Dedifferentiated amniotic fluid mesenchymal stem cell (primary cell): ENCODE measurements around the gene SOX2.

Experiments
- DNase-seq: peaks from one replicate; pipeline ENCODE4 v3.0.0-alpha.2; 2016; ENCODE audit errors: extremely low spot score

Gene SOX2

DNA sequence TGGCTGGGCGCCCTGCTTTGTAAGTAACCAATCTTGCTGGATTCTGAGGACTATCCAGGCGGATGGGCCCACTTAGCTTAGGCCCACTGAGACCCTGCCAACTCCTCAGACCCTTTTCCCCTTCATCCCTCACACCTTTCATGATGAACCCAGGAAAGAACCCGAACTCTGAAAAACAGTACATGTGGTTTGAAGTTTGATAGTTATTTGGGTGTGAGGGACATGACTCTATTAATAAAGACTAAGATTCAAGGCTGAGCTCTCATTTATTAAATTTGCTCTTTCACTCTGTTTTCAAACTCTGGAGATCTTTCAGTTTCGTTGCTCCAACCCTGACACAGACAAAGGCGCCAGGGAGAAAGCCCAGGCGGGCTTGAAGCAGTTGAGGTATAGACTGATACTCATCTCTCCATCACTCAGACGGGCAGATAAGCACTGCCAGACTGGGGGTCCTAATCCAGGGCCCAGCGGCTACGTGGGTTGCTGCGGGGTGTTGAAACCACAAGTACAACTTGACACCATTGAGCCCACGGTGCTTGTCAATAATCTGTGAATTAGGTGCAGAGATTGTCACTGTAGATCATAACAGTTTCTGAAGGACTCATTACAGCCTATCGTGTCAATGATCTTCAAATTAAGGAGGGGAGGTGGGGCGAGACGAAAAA is 7.2 kb upstream of the SOX2 start:
- DNase-seq: no peak

DNA sequence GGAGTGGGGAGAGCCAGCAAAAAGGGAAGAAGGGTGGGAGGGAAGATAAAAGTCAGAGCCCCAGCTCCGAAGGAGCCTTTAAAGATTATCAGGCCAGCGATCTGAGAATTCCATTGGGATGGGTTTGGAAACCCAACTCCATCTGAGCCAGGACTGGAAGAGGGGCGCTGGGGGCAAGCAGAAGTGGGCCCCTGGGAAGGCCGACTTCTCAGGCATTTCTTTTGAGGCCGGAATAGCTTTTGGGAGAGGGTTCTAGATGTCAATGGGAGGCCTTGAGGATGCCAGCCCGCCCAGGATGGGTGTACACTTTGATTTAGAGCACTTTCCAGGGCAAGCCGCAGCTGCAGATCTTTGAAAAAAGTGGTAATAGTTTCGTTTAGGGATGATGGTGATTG is 6.6 kb upstream of the SOX2 start:
- DNase-seq: no peak

DNA sequence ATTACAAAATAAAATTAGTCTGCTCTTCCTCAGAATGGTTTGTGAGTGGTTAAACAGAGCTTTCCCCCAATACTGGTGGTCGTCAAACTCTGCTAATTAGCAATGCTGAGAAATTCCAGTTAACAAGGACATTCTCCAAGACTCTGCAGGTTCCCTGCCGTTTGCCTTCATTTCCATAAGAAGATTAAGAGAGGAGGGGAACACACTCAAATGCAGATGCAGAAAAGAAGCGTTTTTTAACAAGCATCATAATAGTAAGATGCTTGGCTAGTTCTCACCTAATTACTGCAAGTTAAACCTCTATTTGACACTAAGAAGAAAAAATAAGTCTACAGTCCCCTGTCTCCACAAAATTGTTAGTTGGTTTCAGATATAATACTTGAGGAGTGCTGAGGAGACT is 3.7 kb upstream of the SOX2 start:
- DNase-seq: no peak

DNA sequence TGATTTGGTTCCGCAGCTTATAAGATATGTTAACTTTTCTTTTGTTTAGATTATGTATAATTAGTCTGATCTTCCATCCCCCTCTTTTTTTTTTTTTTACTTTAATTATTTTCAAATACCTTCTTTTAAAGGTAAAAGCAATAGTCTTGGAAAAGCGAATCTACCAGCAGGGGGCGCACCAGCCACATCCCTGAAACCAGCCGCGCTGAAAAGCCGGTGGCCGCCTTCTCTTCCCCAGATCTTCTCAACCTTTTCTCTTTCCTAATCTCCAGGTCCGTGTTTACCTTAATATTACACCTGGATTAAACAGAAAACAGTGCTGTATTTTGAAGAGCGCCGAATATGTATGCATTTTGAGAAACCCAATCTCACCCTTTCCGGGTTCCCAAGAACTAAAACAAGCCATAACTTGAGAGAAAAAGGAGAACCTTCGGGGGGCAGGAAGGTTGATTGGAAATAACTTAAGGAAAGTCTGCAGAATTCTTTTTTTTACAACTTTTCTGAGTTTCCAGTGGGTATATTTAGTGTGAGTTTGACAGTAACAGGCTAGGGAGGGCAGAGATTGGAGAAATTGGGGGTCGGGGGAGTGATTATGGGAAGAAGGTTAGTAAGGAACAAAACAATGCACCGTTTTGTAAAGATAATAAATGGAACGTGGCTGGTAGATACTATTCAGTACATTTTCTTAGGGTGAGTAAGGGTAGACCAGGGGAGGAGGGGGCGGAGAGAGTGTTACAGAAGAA is 2.0 kb upstream of the SOX2 start:
- DNase-seq: peak; percentile 61

DNA sequence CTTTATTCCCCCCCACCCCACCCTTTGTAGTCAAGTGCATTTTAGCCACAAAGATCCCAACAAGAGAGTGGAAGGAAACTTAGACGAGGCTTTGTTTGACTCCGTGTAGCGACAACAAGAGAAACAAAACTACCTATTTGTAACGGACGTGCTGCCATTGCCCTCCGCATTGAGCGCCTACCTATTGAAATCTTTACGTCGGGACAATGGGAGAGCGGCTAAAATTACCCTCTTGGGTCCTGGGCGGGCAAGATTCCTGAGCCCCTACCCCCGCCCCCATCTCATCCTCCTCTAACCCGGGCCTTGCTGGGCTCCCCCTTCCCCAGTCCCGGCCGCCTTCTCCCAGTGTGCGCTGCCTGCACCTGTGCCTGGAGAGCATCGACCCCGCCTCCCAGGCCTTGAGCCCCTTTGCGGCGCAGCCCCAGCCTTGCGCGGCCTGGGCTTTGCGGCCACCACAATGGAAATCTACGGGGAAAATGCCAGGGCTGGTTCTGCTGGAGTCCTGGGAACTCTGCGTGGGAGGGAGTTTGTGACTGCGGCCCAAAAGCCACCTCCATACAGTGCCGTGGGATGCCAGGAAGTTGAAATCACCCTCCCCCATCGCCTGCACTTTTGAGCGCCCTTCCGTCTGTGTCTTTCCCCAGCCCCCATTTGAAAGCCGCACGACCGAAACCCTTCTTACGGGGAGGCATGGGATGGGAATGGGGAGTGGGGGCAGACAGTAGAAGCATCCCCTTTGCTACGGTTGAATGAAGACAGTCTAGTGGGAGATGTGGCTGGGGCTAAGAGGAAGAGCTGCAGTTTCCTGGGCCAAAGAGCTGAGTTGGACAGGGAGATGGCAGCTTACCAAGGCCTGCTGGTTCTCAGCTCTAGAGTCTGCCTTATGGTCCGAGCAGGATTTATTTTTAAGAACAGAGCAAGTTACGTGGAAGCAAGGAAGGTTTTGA is 1.1 kb upstream of the SOX2 start:
- no peak for DNase-seq

DNA sequence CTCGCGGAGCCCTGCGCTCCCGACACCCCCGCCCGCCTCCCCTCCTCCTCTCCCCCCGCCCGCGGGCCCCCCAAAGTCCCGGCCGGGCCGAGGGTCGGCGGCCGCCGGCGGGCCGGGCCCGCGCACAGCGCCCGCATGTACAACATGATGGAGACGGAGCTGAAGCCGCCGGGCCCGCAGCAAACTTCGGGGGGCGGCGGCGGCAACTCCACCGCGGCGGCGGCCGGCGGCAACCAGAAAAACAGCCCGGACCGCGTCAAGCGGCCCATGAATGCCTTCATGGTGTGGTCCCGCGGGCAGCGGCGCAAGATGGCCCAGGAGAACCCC is 464 bp downstream of the SOX2 start:
- no peak for DNase-seq

DNA sequence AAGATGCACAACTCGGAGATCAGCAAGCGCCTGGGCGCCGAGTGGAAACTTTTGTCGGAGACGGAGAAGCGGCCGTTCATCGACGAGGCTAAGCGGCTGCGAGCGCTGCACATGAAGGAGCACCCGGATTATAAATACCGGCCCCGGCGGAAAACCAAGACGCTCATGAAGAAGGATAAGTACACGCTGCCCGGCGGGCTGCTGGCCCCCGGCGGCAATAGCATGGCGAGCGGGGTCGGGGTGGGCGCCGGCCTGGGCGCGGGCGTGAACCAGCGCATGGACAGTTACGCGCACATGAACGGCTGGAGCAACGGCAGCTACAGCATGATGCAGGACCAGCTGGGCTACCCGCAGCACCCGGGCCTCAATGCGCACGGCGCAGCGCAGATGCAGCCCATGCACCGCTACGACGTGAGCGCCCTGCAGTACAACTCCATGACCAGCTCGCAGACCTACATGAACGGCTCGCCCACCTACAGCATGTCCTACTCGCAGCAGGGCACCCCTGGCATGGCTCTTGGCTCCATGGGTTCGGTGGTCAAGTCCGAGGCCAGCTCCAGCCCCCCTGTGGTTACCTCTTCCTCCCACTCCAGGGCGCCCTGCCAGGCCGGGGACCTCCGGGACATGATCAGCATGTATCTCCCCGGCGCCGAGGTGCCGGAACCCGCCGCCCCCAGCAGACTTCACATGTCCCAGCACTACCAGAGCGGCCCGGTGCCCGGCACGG is 991 bp downstream of the SOX2 start:
- DNase-seq: no peak

DNA sequence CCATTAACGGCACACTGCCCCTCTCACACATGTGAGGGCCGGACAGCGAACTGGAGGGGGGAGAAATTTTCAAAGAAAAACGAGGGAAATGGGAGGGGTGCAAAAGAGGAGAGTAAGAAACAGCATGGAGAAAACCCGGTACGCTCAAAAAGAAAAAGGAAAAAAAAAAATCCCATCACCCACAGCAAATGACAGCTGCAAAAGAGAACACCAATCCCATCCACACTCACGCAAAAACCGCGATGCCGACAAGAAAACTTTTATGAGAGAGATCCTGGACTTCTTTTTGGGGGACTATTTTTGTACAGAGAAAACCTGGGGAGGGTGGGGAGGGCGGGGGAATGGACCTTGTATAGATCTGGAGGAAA is 1.5 kb downstream of the SOX2 start:
- no peak for DNase-seq

DNA sequence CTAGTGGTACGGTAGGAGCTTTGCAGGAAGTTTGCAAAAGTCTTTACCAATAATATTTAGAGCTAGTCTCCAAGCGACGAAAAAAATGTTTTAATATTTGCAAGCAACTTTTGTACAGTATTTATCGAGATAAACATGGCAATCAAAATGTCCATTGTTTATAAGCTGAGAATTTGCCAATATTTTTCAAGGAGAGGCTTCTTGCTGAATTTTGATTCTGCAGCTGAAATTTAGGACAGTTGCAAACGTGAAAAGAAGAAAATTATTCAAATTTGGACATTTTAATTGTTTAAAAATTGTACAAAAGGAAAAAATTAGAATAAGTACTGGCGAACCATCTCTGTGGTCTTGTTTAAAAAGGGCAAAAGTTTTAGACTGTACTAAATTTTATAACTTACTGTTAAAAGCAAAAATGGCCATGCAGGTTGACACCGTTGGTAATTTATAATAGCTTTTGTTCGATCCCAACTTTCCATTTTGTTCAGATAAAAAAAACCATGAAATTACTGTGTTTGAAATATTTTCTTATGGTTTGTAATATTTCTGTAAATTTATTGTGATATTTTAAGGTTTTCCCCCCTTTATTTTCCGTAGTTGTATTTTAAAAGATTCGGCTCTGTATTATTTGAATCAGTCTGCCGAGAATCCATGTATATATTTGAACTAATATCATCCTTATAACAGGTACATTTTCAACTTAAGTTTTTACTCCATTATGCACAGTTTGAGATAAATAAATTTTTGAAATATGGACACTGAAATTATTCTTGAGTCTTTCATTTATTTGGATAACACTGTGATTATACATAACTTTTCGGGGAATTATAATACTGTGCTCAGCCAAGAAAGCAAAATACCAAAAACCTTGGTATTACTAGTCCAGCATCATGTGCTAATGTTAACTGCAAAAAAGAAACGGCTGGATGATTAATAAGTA is 2.2 kb downstream of the SOX2 start:
- no peak for DNase-seq

DNA sequence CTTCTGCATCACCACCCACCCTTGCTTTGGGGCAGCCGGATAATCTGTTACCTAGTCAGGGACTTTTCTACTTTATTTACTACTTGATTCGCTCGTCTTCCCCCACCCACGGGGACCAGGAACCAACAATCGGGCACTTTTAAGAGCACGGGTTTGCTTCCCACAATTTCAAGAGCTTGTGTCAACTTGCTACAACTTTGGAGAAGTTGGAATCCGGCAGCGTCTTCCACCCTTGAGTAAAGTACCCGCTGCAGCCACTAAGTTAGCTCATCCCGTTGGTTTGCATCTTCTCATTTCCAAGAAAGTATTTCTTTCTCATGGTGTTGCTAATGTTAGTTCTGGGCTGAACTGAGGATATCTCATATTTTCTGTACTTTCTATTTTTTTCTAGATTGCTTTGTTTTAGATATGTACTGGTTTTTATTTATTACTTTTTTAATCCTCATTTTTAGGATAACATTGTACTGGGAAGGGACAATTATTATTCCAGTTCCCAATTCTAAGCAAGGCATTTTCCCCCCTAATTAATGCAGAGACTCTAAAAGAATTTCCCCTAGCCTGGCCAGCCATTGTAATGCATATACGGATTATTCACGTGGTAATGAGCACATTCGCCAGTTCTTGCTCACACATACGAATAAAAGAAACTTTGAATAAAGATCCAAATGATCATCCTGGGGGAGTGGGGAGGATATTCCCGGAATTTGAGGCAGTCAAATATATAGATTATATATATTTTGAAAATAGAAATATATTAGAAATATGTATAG is 4.0 kb downstream of the SOX2 start:
- no peak for DNase-seq

DNA sequence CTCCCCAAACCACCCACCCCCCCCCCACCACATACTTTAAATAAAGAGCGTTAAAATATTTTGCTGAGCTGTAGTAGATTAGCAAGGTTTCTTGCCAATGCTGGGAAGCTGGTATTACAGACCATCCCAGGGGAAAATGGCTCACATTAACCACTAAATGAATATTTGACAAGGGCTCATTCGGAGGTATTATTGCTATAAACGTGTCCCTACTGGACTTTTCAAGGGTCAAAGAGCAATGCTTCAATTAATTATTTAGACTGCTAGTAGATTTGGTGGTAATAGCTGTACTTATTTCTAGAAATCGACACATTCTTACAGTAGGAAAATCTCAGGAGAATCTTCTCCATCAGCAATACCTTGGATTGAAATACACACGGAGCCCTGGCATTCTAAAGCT is 5.2 kb downstream of the SOX2 start:
- DNase-seq: no peak

DNA sequence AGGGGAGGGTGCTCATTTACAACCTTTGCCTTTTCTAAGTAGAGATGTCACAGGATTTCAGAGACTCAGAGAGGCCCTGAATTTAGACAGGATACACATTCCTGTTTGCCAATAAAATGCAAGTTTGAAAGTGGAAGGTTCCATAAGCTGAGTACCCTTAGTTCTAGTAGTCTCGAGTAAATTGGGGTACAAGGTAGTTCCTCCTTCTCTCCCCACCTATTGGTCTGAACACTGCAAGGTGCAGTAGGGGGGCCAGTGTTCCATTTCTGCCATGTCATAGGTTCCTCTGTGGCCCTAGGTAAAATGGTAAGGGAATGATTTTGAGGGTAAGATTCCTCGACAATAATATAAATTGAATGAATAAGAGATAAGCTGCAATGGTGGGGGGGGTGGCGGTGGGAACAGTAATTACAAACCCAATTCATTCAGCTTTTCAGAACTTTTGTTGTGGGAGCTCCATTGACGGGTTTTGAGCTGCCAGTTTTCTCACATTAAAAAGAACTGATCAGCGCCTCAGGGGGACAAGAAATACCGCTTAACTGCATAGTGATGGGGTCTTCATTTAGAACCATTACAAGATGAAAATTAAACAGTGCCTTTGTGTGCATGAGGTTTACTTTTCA is 5.9 kb downstream of the SOX2 start:
- DNase-seq: no peak

DNA sequence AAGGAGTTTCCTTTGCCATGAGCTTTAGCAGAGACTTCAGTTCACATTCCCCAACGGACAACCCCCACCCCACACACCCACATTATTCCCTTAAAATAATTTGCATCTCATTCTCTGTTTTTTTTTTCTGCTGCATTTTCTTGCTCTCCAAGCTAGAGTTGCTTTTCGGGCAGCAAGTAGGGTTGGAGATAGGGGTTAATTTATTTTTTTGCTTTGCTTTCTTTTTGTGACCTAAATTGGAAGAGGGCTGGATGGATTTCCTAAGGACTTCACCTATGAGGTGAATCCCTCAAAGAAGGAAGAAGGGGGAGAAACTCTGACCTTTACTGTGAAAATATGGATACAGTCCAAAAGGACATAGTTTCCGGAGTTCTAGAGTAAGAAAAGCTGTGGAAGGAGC is 6.6 kb downstream of the SOX2 start:
- DNase-seq: no peak

DNA sequence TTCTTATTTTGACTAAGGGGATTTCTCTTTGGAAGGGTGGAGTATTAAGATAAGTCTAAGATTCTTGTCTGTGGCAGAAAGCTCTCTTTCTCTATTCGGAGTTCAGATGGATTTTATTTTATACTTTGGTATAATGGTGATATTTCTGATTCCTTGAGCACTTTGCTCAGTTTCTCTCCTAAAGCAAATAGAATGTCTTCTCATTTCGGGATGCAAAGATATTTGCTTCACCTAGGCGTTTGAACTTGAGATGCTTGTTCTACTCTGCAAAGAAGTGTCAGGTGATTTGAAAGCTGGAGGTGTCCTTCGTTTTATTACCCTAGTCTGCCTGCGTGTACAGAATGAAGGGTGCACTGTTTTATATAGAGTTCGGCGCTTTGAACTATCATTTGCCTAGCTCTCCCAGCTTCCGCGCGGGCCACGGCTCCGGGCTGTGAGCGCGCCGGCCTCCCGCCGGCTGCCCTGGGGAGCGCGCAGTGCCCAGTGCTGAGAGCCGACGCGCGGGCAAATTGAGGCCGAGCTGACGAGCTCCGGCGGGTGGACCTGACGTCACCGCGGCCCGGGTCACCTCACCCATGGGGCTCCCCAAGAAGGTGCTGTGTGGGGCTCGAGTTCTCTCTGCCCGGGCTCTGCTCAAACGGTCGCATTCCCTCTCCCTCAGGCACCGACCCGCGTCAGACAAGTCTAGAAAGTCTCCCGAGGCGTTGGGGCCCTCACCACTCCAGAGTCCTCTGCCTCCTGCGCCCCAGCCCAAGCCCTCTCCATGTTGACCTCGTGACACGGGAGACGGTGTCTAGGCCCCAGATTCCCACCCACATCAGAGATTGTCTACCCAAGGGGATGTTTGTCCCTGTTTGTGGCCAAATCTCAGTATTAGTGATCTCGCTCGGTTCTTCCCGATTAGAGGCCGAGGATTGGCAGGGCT is 7.5 kb downstream of the SOX2 start:
- DNase-seq: no peak

DNA sequence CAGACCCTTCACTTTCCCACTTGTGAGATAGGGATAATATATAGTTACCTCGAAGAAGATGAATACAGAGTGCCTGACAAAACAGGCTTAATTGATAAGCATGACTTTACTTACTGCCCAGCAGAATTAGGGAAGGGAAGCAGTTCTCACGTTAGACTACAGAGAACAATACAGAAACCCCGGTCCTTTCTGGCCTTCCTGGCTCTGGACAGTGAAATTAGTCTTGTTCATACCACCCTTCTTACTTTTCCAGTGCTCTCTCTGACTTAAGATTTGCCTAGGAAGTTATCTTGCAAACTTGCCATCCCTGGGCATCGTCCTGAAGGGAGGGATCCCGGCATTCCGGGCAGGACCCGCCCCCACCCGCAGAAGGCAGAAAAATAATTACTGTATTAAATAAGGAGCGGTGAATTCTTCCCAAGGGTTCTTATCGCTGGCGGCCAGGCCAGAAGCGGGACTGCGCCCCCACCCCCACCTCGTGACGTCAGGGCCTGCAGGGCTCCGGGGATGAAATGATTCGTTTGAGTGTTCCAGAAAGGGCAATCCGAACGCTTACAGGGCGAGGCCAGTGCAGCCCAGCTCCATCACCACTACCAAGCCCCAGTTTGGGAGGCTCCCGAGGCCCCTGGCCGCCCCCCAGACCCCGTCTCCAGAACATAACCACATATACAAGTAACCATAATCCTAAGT is 8.4 kb downstream of the SOX2 start:
- no peak for DNase-seq

DNA sequence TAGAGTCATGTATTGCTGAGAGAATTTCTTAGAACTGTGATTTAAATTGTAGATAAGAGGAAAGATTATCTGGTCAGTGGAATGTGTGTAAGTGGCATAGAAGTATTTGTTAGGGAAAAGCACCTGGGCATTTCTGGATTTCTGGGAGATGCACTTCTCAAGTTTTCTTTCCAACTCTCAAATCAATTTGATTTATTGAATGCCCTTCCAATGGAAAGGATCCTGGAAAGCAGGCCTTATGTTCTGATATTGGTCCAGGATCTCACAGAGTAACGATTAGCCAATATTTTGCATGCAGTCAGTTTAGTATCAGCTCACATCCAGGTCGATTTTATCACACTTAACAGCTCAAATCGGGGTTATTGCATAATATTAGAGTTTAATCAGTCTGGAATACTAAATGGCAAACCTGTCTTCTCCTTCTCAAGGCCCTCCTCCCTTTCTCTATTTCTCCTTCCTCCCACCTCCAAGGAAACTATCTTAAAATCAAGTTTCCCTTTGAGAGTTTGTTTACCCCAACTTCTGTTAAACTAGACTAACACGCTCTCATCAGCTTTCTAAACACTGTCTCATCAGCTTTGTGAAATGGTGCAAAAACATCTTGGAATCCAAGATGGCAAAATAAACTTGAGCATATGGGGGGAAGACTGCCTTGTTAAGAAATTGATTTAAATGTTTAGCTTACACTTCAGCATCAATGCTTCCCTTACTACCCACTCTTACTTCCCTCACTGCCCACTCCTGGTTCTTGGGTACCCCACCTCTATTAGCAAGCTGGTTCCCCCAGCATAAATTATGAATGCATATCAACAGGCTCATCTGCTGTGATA is 9.5 kb downstream of the SOX2 start:
- no peak for DNase-seq

DNA sequence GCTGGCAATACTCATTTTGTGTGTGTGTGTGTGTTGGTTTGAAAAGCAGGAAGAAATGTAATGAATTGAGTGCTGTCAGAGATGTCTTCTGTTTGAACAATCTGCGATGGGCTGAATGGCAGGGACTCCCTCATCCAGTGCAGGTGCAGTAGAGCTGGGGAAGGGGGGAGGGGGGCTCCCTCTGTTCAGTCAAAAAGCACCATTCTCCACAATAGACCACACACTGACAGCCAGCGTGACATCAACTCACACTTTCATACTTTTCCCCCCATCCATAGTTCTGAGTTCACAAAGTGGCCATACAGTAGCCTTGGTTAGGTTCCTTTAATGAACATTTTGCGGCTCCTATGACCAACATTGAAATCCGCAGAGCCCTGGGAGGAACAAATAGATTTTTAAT is 10.4 kb downstream of the SOX2 start:
- no peak for DNase-seq
